ENCODE data around the gene GLMP. TPM values are rescaled to one million over a fixed set of nuclear protein-coding genes. Genes with fewer than 3 reads are reported as not detected.

Gene GLMP
- total and polyA plus RNA-seq, 2 of the 13 experiments (the other 11 are each of a cell fraction or from before 2014, with no cell fraction given) = 44.6 to 75.8 TPM

DNA sequence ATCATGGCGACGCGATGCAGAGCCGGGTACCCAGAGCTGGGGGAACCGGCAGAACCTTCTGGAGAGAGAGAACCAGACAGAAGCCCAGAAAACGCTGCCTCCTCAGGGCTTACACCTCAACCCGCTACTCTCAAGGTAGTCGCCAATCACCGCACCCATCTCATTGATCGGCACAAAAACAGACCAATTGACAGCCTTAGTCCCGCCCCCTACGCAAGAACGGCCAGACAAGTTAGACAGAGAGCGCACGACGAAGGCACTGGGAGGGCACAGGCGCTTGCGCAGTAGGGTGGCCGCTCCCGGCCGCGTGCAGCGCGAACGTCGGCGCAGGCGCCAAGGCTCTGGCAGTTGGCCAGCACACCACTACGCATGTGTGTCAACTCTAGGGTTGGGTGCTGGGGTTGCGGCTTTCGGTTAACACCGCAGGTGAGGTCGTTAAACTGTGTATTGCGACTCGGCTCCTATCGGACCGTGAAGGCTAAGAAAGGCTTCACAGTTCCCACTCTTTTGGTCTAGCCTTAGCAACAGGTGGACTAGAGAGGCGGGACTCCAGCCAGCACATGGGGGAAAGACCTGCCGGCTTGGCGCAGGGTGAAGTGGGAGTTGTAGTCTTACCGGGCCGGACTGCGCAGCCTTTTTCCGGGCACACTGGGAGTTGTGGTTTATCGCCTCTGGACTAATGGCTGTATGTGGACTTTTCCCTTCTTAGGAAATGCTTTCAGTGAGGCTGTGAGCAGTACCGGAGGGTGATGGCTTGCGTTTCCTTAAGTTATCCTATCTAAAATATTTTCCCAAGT lies 42.9 kb upstream of the GLMP start, which contains the start of the genes CCT3 and TSACC (continued):
- no peak for TF ChIP-seq BCLAF1 (IDR thresholded peaks at IDR 0.05)
- TF ChIP-seq ESRRA (CRISPR knock-in tag; IDR thresholded peaks at IDR 0.05; ENCODE audit: low read depth) = no peak
- TF ChIP-seq NR0B2 (CRISPR knock-in tag; IDR thresholded peaks at IDR 0.05) = no peak; the same call in 1 of the 2 replicates
- TF ChIP-seq ETV6 (CRISPR knock-in tag; conservative IDR thresholded peaks at IDR 0.05) = no peak
- TF ChIP-seq ASH2L (IDR thresholded peaks at IDR 0.05; ENCODE audit: insufficient read length, low read depth, low read length) = no peak
- TF ChIP-seq ZNF10 (CRISPR knock-in tag; IDR thresholded peaks at IDR 0.05; ENCODE audit: borderline replicate concordance, low read depth) = no peak
- 0 out of 2 replicates have a peak, but pooled peaks have one; percentile 46 for TF ChIP-seq TOE1 (CRISPR knock-in tag; IDR thresholded peaks at IDR 0.05)
- no peak for TF ChIP-seq CHD4 (IDR thresholded peaks at IDR 0.05; ENCODE audit: borderline replicate concordance, low read length)
- TF ChIP-seq, protein P1, sequence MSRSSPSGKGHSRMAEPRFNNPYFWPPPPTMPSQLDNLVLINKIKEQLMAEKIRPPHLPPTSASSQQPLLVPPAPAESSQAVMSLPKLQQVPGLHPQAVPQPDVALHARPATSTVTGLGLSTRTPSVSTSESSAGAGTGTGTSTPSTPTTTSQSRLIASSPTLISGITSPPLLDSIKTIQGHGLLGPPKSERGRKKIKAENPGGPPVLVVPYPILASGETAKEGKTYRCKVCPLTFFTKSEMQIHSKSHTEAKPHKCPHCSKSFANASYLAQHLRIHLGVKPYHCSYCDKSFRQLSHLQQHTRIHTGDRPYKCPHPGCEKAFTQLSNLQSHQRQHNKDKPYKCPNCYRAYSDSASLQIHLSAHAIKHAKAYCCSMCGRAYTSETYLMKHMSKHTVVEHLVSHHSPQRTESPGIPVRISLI (CRISPR knock-in tag; IDR thresholded peaks at IDR 0.05; ENCODE audit: borderline replicate concordance) = no peak
- TF ChIP-seq SRY (CRISPR knock-in tag; IDR thresholded peaks at IDR 0.05) = no peak
- TF ChIP-seq SMARCE1 (IDR thresholded peaks at IDR 0.05; ENCODE audit: borderline replicate concordance) = no peak
- TF ChIP-seq, protein P2, sequence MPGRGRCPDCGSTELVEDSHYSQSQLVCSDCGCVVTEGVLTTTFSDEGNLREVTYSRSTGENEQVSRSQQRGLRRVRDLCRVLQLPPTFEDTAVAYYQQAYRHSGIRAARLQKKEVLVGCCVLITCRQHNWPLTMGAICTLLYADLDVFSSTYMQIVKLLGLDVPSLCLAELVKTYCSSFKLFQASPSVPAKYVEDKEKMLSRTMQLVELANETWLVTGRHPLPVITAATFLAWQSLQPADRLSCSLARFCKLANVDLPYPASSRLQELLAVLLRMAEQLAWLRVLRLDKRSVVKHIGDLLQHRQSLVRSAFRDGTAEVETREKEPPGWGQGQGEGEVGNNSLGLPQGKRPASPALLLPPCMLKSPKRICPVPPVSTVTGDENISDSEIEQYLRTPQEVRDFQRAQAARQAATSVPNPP (CRISPR knock-in tag; IDR thresholded peaks at IDR 0.05) = no peak
- TF ChIP-seq ZNF841 (CRISPR knock-in tag; IDR thresholded peaks at IDR 0.05; ENCODE audit: borderline replicate concordance) = no peak
- no peak for TF ChIP-seq FOXP1 (IDR thresholded peaks at IDR 0.05)
- no peak for TF ChIP-seq FOXP1 (CRISPR knock-in tag; IDR thresholded peaks at IDR 0.05)
- no peak for TF ChIP-seq MAF1 (CRISPR knock-in tag; IDR thresholded peaks at IDR 0.05; ENCODE audit: borderline replicate concordance)
- peak; percentile 50 for TF ChIP-seq ZNF883 (CRISPR knock-in tag; IDR thresholded peaks at IDR 0.05; ENCODE audit: not compliant biosample characterization)
- no peak for TF ChIP-seq NFE2L2 (IDR thresholded peaks at IDR 0.05; ENCODE audit: low read length)
- no peak for TF ChIP-seq ZNF512B (CRISPR knock-in tag; IDR thresholded peaks at IDR 0.05; ENCODE audit: borderline replicate concordance)
